ENCODE results near the gene JADE1.

JADE1 gene

DNA sequence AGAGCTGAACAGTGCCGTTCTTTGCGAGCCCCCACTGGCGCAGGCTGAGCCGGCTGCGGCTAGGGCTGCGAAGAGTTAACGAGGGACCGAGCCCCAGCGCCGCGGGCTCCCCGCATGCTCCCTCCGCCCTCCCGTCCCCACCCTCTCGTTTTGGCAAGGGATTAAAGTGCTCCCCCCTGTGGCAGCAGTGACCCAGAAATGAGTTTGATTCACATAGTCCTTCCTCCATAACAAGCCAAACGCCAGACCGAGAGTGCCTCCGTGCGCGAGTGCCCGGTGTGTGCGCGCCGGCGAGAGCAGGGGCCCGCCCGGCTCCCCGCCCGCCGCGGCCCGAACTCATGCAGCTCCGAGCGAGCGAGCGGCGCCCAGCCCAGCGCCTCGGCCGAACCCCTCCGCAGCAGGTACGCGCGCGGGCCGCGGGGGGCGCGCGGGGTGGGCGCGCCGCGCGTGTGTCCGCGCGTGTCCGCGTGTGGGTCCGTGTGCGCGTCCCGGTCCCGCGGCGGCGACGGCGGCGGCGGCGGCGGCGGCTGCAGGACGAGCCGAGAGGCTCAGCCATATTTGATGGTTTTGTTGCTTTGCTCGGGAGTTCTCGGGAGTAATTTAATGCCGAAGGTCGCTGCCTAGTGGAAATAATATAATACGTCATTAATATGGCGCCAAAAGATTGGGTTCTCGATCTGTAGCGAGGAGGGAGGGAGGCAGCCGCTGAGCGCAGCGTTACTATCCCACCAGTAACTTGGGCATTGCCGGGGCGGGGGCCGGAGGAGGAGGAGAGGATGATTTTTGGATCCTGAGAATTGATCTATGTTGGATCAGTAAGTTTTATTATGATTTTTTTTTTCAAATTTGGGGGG is at the start of gene JADE1:
JADE1 (plus strand) TSS at position 224 of the 854 bp plus-strand sequence. CDS start 22,059 bp downstream, outside the sequence.
- DNase-seq, result peak; percentile 94 to 96 (median 94)

DNA sequence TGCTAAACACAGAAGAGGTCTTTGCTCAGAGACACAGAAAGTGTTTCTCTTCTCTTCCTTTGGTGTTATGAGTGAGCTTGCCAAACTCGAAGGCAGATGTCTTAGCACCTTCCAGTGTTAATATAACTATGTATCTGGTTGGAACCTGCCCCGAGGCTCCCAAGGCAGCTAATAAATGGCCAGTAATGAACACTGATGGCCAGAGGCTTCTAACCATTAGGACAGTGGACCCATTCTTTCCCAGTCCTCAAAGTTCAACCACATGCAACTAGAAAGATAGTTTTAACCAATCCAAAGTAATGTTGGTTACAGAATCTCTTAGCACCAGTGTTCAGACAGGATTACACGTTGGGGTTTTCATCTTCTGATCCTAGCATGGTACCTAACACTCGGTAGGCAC is 42.7 kb upstream of the JADE1 start:
- no peak for DNase-seq

DNA sequence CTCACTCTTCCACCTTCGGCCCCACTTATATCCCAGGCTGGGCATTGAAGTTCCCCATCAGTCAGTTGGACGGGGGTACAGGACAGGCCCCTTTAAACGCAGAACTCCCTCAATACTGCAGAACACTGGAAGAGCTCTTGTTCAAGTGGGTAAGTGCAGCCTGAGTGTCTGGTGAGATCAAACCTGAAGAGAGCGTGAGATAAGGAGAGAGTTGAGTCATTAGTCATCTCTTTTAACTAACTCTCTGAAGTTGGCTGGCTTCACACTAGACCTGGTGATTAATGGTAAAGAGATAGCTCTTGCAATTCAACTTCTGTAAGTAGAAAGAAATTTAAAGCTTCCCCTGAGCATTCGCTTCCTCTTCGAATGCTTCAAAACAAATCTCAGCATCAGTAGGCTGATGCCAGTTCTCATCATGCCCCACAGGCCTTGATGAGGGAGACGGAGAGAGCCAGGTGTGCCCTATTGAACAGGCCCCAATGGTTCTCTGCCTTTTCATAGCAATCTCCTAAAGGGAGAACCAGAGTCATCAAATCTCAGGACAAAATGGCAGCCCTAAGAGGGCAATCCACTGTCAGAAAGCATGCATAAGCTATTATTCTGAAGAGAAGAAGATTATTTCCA is 41.0 kb upstream of the JADE1 start:
- DNase-seq, result no peak

DNA sequence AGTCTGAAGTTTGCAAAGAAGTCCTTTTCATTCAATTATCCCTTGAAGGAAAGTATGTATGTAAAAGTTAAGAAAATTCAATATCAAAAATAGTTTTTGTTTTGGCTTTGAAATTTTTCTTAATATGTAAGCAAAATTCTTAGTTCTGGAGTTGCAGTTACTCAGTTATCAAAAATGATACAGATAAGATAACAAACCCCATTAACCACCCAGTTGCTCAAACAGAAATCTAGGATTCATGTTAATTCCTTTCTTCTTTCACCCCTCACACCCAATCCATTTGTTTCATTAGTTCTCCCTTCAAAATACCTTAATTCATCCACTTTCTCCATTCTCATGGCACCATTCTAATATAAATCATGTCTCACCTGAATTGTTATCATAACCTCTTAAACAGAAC is 40.5 kb upstream of the JADE1 start:
- DNase-seq, result no peak

DNA sequence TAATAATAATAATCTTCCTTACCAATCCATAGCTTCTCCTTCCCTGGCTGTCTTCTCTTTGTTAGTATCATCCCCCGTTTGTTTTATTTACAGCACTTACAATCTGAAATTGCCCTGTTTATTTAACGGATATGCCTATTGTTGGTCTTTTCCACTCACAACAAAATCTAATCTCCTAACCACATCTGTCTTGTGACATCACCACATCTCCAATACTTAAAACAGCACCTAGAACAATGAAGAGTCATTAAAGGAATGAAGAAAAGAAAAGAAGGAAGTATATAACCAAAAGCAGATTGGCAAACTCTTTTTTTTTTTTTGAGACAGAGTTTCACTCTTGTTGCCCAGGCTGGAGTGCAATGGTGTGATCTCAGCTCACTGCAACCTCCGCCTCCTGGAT is 38.7 kb upstream of the JADE1 start:
- DNase-seq, result no peak

DNA sequence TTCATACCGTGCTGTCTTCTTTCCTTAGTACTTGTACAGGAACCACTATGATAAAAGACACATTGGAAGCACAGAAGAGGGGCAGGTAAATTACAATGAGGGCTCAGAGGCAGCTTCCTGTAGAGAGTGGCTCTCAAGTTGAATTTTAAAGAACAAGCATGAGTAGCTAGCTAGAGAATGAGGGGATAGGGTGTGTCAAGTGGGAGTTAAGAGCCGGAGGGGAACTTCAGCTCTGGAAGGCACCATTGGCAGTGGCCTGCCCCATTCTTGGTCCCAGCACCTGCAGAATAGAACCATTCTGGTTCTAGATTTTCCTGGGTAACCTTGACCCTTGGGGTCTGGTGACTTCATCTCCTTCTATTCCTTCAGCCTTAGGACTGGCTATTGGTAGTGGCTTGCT is 34.0 kb upstream of the JADE1 start:
- no peak for DNase-seq

DNA sequence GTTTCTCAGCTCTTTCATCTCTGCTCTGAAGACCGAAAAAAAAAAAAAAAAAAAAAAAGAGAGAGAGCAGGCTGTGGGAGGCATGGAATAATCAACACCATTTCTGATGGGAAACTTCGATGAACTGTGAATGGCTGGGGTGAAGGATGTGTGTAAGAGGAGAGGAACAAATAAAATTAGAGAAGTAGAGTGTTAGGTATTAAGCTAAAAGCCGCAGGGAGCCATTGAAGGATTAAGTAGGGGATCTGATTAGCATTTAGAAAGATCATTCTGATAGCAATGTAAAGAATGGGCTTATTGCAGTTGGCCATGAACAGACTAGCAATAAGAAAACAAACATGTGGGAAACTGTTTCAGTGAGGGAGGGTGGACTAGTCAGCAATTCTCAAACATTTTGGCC is 33.6 kb upstream of the JADE1 start:
- no peak for DNase-seq

DNA sequence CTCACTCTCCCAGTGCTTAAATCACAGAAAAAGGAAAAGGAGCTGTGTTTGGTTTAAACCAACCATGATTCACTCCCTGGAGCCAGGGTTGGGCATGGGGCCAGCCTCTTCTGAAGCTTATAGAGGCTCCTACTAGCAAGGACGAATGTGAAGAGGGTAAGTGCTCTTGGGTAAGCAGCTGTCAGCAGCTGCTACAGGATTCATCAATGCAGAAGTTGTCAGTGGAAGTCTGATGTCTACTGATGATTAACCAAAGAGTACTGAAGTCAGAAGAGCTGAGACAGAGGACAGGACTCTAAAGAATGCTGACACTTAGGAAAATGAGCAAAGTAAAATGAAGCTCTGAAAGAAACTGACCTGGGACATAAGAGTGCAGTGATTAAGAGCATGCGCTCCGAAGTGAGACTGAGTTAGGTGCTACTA is 32.7 kb upstream of the JADE1 start:
- no peak for DNase-seq

DNA sequence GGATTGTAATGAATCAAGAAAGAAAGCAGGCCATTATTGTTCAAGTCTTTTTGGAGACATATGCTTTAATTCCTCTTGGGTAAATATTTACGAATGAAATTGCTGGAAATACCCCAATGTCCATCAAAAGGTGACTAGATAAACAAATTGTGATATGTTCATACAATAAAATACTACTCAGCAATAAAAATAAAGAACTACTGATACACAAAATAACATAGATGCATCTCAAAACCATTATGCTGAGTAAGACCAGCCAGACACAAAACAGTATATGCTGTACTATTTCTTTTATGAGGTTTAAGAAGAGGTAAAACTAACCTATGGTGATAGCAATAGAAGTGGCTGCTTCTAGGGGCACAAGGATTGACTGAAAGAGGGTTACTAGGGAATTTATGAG is 28.8 kb upstream of the JADE1 start:
- no peak for DNase-seq

DNA sequence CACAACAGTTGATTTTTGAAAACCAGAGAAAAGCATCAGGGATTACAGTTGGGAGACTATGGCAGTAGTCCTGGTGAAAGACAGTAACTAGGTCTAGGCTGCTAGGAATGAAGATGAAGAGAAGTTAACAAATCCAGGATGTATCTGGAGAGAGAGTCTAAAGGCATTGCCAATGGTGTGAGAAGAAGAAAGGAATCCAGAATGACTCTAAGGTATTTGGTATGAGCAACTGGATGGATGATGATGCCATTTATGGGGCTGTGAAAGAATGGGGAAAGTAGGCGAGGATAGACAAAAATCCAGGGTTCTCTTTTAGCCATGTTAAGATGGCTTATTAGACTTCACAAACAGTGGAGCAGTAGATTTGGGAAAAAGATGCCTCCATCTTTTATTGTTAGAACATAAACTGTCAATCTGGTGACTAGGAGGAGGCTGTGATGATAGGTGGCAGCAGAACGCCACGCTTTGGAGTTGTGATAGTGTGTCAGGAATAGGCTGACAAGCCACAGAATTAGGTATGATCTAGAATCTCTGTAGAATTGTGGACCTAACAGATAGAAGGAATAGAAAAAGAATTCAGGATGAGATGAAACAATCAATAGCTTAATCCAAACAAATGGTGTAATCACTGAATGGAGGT is 27.3 kb upstream of the JADE1 start:
- peak in 2 of 3 donors; percentile 5 to 7 for DNase-seq

DNA sequence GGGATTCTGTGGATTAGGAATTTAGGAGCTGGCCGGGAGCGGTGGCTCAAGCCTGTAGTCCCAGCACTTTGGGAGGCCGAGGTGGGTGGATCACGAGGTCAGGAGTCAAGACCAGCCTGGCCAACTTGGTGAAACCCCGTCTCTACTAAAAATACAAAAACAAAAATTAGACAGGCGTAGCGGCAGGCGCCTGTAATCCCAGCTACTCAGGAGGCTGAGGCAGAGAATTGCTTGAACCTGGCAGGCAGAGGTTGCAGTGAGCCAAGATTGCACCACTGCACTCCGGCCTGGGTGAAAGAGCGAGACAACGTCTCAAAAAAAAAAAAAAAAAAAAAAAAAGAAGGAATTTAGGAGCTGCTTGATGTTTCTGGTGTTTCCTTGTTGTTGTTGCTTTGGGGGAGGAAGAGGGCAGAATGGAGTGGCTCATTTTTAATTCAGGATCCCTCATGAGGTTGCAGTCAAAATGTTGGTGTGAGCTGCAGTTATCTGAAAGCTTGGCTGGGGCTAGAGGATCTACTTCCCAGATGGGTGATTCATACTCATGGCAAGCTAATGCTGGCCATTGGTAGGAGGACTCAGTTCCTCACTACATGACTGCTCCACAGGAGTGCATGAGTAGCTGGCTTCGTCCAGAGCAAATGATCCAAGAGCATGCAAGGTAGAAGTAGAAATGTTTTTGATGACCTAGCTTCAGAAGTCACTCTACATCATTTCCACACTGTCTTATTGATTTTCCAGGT is 26.5 kb upstream of the JADE1 start:
- peak in 2 of 3 donors; percentile 1 to 4 for DNase-seq

DNA sequence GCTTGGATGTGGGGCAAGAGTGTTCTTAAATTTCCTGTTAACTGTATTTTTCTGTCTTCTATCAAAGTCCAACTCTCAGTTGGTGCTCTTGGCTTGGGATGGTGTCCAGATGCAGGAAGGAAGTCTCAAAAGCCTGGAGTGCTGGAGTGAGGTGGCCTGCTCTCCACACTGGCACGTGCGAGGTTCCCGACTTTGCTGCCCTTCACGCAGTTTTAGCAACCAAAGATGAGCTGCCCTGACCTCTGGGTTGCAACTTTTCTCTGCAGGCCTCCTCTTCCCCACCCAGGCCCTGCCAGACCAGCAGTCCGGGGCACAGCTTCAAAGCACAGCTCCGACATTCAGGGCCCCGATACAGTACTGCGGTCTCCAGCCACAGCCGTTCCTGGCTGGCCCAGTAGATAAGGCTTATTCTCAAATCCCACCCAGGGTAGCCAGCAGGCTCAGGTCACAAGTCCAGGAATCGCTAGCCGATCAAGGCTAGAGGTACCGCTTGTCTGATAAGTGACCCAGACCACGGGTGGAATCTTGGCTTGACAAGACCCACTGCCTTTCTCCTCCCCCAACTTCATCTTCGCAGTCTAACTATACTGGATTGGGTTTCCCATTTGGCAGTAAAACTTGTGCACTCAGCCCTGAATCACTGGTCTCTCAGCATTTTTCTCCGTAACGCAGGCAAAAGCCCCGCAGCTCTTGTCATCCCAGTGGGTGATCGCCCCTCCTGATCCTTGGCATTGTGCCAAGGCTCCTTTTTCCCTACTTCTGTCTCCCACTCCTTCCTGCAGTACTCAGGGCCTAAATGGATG is 21.8 kb upstream of the JADE1 start:
- DNase-seq, result no peak

DNA sequence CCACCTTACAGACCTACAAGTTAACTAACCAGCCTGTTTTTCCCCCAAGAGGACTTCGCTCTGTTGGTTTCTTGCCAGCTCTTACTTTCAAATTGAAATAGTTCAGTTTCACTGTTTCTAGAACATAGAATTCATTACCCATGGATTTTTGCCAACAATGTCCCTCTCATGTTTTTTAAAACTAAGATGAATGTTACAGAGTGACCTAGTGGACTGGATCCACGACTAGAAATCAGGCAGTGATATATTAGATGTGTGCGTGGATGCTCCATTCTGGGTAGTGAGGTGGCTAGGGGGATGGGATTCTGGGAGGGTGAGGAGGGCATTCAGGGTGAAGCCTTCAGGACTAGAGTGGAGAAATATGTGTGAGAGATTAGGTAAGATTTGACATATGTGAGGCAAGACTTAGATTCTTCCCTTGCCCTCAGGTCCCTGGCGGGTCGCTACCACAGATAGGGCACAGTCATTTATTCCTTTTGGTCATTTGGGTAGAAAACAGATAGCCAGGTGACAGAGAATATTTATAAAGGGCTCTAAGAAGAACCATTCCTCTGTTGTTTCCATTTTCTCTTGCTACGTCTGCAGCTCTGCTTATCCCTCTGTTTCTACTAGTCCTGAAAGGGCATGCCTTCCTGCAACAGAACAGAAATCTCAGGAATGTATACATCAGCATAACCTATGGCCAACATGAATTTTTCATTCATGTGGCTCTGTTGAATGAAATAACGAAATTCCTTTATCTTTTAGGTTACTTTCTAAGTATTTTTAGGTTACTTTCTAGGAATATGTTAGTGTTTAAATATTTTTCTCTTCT is 15.4 kb upstream of the JADE1 start:
- DNase-seq, result peak in 1 of 3 donors; percentile 15

DNA sequence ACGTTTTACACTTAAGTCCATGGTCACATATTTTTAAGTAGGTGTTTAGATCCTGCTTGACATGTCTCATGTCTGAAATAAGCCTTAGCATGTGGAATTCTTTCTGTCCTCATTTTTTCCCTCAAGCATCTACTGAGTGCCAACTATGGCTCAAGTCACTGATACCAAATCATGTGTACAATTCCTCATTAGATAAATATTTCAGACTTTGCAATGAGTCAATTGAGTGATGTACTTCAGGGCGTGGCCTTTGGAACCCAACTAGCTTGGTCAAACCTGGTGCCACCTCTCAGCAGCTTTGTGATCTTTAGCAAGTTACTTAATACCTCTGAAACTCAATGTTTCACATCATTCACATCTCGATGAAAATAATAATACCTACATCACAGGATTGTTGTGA is 12.6 kb upstream of the JADE1 start:
- no peak for DNase-seq

DNA sequence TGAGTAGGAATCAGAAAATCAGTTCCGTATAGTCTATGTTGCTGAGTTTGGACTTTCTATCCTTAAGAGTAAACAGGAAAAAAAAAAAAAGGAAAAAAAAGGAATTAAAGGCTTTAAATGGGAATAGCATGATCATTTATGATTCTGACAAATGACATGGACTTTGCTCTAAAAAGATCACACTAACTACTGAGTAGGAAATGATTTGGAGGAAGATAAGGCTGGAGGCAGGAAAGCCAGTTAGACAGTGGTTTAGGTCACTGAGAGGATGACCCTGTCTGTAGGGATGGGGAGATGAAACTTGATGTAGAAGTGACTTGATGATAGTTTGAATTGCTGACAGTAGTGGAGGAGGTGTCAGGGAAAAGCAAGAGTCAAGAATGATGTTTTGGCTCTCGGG is 9.2 kb upstream of the JADE1 start:
- DNase-seq, result no peak

DNA sequence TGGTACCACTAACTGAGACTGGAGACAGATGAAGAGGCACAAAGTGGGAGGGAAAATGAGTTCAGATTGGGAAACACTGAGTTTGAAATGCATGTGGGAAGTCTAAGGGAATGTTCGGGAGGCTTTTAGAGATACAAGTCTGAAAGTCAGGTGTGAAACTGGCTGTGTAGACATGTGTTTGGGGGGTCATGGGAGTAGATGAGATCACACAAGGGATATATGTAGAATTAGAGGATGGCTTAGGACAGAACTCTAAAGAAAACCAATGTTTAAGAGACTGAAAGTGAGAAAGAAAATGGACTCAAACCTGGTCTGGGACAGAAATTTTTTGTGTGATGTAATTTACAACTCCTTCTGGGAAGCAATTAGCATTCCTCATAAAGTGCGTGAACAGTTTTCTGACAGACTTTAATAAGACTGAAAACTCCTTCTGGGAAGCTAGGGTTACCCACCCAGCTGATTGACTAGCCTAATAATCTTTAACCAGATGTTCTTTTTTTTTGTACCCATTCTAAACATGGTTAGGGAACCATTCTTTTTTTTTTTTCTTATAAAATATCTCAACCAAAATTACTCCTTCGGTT is 8.7 kb upstream of the JADE1 start:
- no peak for DNase-seq

DNA sequence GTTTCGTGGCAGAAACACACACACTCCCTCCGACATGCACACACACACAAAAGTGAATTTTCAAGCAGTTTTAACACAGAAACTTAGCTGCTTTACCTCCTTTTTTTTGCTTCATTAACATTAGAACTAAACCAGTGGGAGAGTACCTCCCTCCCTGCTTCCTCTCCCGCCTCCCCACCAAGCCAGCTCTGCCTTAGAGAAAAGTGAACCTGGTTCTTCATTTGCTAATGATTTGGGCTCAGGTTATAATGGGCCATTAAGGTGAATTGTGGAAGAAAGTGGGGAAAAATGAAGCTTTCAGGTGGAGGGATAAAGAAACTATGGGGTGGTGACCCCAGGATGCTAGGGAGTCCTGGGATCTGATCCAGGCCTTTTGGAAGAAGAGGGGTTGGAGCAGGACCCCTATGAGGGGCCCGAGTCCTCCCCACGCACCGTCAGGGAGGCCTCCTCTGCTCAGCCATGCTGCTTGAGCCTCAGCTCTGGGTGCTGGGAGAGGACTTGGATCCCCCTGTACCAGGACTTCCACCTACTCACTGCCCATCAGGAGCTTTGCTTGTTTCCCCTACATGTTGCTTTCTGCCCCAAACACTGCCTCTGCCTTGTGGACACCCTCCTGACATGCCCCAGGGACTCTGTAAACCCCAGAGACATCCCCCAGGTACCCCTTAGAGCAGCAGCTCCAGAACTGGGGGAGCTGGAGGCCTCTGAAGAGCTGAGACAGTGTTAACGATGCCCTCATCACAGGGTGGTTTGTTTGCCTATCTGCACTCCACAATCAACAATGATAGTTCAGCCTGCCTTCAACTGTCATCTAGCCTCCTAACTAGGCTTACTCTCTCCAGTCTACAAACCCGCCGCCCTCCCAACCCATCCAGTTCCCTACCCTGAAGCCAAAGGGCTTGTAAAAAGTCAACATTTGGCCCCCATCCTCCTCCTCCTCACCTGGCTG is 6.5 kb upstream of the JADE1 start:
- DNase-seq, result no peak

DNA sequence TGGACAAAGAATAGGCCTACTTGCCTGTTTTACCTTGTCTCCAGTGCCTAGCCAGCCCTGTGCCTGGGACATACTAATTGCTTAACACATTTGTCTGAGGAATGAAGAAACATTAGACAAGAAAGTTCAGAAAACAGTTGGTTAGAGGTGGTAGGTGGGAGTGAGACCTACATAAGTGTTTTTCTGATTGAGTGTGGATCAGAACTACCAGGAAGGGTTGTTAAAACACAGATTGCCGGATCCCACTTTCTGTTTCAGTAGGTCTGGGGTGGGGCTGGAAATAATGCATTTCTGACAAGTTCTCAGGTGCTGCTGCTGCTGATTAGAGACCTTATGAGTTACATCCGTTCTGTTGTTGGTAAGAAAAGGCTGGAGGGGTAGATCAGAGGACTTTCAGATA is 5.7 kb upstream of the JADE1 start:
- no peak for DNase-seq

DNA sequence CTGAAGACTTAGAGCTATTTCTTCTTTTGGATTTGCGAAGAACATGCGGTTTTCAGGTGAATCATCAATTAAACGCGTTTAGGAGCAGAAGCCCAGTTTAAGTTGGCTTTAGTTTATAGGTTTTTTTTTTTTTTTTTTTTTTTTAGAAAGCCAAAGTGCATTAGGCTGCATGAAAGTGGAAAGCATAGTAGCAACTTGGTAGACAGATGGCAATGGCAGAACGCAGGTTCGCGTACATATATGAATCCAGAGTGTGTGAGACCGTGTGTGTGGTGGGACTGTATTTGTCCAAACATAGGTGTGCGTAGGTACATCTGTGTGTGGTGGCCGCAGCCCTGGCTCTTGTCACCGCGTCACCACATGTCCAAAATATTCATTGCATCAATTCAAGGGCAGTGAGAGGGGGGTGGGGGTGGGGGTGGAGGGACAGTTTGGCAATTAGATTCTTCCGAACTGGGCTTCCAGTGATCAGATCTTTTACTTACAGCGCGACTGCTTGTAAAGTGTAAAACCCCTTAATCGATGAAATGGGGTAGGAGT is 901 bp downstream of the JADE1 start:
- peak in 2 of 3 donors; percentile 4 to 6 for DNase-seq
